WERI-Rb-1 (cell line): ENCODE results near the gene CD80.
A peak's percentile ranks its signal among the peaks of the same experiment; 100 is the strongest.

Experiments
- DNase-seq: peaks from one replicate; pipeline ENCODE4 v3.0.0-alpha.2; 2020
- H3K27ac ChIP-seq: fragments of 250-450 bp; sonication (Bioruptor Pico); 2 replicates; pipeline ENCODE4 v1.5.1; 2020; ENCODE audit warnings: mild to moderate bottlenecking, moderate library complexity
- H3K27me3 ChIP-seq: fragments of 250-450 bp; sonication (Bioruptor Pico); 2 replicates; pipeline ENCODE4 v1.5.1; 2021; ENCODE audit warnings: mild to moderate bottlenecking, low read depth, moderate library complexity; ENCODE audit not compliant: insufficient read depth, severe bottlenecking
- H3K36me3 ChIP-seq: fragments of 250-450 bp; sonication (Bioruptor Pico); 2 replicates; pipeline ENCODE4 v1.5.1; 2020; ENCODE audit warnings: mild to moderate bottlenecking, moderate library complexity
- H3K4me3 ChIP-seq: 2 replicates; pipeline ENCODE4 v1.5.1; 2011; ENCODE audit warnings: low read depth, mild to moderate bottlenecking, control low read depth, low read length
- H3K9me3 ChIP-seq: fragments of 250-450 bp; sonication (Bioruptor Pico); 2 replicates; pipeline ENCODE4 v1.5.1; 2021; ENCODE audit warnings: mild to moderate bottlenecking, moderate library complexity; ENCODE audit not compliant: severe bottlenecking
- TF ChIP-seq, protein P1 (sequence below): IDR thresholded peaks from 2 replicates; pipeline ENCODE4 v1.5.1; 2011; ENCODE audit warnings: low read depth, mild to moderate bottlenecking, control low read depth, inconsistent platforms, low read length

The CD80 gene

GRCh38 chr3:119490153-119490552 lies 69.3 kb downstream of the CD80 start:
- Histone ChIP-seq H3K4me3 (no peak overlapping the region), H3K27ac (no peak overlapping the region), H3K9me3 (no peaks in the 10 kb centered on the region), H3K27me3 (no peaks in the 10 kb centered on the region), H3K36me3 (peaks cover 19% of the 10 kb centered on the region)
- DNase-seq = no peak
- TF ChIP-seq, protein P1, sequence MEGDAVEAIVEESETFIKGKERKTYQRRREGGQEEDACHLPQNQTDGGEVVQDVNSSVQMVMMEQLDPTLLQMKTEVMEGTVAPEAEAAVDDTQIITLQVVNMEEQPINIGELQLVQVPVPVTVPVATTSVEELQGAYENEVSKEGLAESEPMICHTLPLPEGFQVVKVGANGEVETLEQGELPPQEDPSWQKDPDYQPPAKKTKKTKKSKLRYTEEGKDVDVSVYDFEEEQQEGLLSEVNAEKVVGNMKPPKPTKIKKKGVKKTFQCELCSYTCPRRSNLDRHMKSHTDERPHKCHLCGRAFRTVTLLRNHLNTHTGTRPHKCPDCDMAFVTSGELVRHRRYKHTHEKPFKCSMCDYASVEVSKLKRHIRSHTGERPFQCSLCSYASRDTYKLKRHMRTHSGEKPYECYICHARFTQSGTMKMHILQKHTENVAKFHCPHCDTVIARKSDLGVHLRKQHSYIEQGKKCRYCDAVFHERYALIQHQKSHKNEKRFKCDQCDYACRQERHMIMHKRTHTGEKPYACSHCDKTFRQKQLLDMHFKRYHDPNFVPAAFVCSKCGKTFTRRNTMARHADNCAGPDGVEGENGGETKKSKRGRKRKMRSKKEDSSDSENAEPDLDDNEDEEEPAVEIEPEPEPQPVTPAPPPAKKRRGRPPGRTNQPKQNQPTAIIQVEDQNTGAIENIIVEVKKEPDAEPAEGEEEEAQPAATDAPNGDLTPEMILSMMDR = no peak

DNA sequence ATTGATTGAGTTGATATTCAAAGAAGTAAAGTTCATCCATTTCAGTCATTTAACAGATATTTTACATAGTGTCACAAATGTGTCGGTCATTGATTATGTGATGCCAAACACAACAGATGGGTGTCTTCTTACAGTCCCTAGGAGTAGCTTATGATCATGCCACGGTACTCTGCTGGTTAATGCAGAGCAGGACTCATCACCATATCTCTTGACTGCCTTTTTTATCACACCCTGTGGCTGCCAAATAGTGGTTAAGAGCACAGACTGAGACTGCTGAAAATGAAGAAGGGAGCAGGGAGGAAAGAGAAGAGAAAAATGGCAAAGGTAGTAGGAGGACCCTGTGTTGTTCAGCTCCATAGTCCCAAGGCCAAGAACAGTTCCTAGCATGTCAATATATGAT lies 73.9 kb downstream of the CD80 start:
- TF ChIP-seq, protein P1 = no peak
- peaks cover 9% of the 10 kb centered on the region; the same call in 1 of the 2 replicates for H3K36me3 ChIP-seq

DNA sequence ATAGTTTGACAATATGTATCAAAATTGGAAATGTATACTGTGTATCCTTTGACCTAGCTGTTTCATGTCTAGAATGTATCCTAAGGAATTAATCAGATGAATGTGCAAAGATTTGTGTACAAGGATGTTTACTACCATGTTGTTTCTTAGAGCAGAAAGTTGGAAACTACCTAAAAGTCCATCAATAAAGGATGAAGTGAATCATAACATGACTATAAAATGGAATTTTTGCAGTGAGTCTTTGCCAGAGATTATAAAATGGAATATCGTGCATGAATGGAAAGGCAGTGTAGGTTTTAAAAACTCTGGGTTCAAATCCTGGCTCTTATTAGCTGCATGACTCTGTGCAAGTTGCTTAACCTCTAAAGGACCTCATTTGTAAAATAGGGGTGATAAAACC lies 76.3 kb downstream of the CD80 start:
- H3K4me3 ChIP-seq = no peak overlapping the region
- peaks cover 15% of the 10 kb centered on the region for H3K36me3 ChIP-seq
- no peak for DNase-seq
- H3K9me3 ChIP-seq = no peaks in the 10 kb centered on the region
- no peak overlapping the region for H3K27ac ChIP-seq
- TF ChIP-seq, protein P1 = no peak
- H3K27me3 ChIP-seq = no peaks in the 10 kb centered on the region

More for the DNA sequence above, 73.9 kb downstream of the CD80 start:
- H3K27ac ChIP-seq = no peak overlapping the region
- no peak for DNase-seq
- H3K4me3 ChIP-seq = no peak overlapping the region
- no peaks in the 10 kb centered on the region for H3K9me3 ChIP-seq
- H3K27me3 ChIP-seq = no peaks in the 10 kb centered on the region

DNA sequence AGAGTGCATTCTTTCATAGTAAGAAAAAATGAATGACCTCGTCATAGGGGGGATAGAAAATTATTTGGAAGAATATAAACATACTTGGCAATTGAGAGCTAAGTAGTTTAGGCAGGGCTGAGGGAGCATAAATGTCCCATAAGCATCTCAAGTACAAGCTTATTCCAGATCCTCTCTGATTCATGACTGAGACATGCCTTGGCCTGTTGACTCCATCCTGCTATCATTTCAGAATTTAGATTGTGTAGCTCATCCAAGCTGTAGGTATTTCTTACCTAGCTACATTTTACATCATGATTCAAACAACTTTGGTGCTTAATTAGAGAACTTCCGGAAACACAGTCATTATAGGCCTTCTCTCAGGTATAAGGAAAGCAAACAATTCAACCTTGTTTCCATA lies 78.3 kb downstream of the CD80 start:
- no peak for DNase-seq
- peak overlapping the region; percentile 63 for H3K27ac ChIP-seq

More for the DNA sequence above, 78.3 kb downstream of the CD80 start:
- Histone ChIP-seq H3K4me3 (no peak overlapping the region), H3K36me3 (peaks cover 9% of the 10 kb centered on the region), H3K9me3 (no peaks in the 10 kb centered on the region), H3K27me3 (no peaks in the 10 kb centered on the region)
- TF ChIP-seq, protein P1 = no peak
